ENCODE results near the gene BCAR1. TPM values are rescaled to one million over a fixed set of nuclear protein-coding genes. Genes with fewer than 3 reads are reported as not detected.

The BCAR1 gene
- total and polyA plus RNA-seq, 2 of the 13 experiments (the other 11 are each of a cell fraction or from before 2014, with no cell fraction given), result 48.1 to 51.7 TPM

GRCh38 chr16:75244225-75244809 is 7.1 kb downstream of the BCAR1 start (continued):
- no peak for TF ChIP-seq DBP (CRISPR knock-in tag; IDR thresholded peaks at IDR 0.05; ENCODE audit: not compliant biosample characterization)
- no peak for TF ChIP-seq PTBP1 (IDR thresholded peaks at IDR 0.05; ENCODE audit: low read depth, low read length, poor library complexity, severe bottlenecking)
- TF ChIP-seq ATAD3A (CRISPR knock-in tag; IDR thresholded peaks at IDR 0.05), result 0 out of 2 replicates have a peak, but pooled peaks have one; percentile 76
- TF ChIP-seq ETV5 (CRISPR knock-in tag; IDR thresholded peaks at IDR 0.05; ENCODE audit: borderline replicate concordance), result 0 out of 2 replicates have a peak, but pooled peaks have one; percentile 16
- TF ChIP-seq ZNF597 (CRISPR knock-in tag; IDR thresholded peaks at IDR 0.05), result no peak
- peak; percentile 17; the same call in 1 of the 2 replicates for TF ChIP-seq ETS1 (CRISPR knock-in tag; IDR thresholded peaks at IDR 0.05)
- TF ChIP-seq HINFP (CRISPR knock-in tag; IDR thresholded peaks at IDR 0.05; ENCODE audit: low read depth), result no peak
- TF ChIP-seq KDM1A (CRISPR knock-in tag; IDR thresholded peaks at IDR 0.05), result peak; percentile 48; the same call in 1 of the 2 replicates
- TF ChIP-seq ZNF33B (CRISPR knock-in tag; IDR thresholded peaks at IDR 0.05), result no peak
- TF ChIP-seq ZNF713 (CRISPR knock-in tag; IDR thresholded peaks at IDR 0.05), result peak; percentile 85; the same call in 1 of the 2 replicates
- no peak for TF ChIP-seq BCL6 (CRISPR knock-in tag; IDR thresholded peaks at IDR 0.05)
- no peak for TF ChIP-seq ZNF101 (CRISPR knock-in tag; IDR thresholded peaks at IDR 0.05; ENCODE audit: borderline replicate concordance, low read depth)
- no peak for TF ChIP-seq KDM6A (CRISPR knock-in tag; IDR thresholded peaks at IDR 0.05; ENCODE audit: low read depth)
- TF ChIP-seq TOE1 (CRISPR knock-in tag; IDR thresholded peaks at IDR 0.05), result no peak
- no peak; the same call in 1 of the 2 replicates for TF ChIP-seq ELF4 (CRISPR knock-in tag; IDR thresholded peaks at IDR 0.05; ENCODE audit: borderline replicate concordance)
- TF ChIP-seq CC2D1A (CRISPR knock-in tag; IDR thresholded peaks at IDR 0.05), result no peak
- no peak for TF ChIP-seq SP1 (IDR thresholded peaks at IDR 0.05)
- no peak for TF ChIP-seq SP1 (CRISPR knock-in tag; IDR thresholded peaks at IDR 0.05)
- no peak for TF ChIP-seq HMGXB3 (CRISPR knock-in tag; IDR thresholded peaks at IDR 0.05; ENCODE audit: borderline replicate concordance)
- TF ChIP-seq STAG1 (CRISPR knock-in tag; IDR thresholded peaks at IDR 0.05), result peak; percentile 23; the same call in 1 of the 2 replicates
- TF ChIP-seq CENPBD1 (CRISPR knock-in tag; IDR thresholded peaks at IDR 0.05; ENCODE audit: borderline replicate concordance, low read depth), result no peak

Measured in HepG2 (cell line).